HepG2 (cell line): ENCODE data around the gene ERRFI1. TPM values are rescaled to one million over a fixed set of nuclear protein-coding genes. Genes with fewer than 3 reads are reported as not detected.
"Not testable (repeated sequence)": the region's sequence is repeated elsewhere in the genome, so short reads cannot be mapped to it uniquely, and the experiment has no call there.

Experiments used
- ATAC-seq: fragments of 200-7000 bp; cut with Tn5 transposase; 3 replicates; pipeline ENCODE4 v1.9.1; 2020; ENCODE audit warnings: mild to moderate bottlenecking, moderate library complexity
- BruUV-seq: library from RNA; stranded (reverse); fragments of 400-500 nt; replicated peaks from 2 replicates; lab custom pipeline; 2021; lab: Mats Ljungman, UMichigan
- CTCF ChIA-PET: fragments of 300-600 bp; formaldehyde crosslinking; extraction: SDS; loops from one replicate; lab custom pipeline; 2021; ENCODE audit warnings: low total read pairs, inconsistent platforms, low intra/inter-chr PET ratio; lab: Yijun Ruan, JAX
- POLR2A ChIA-PET: fragments of 350-600 bp; sonication (Branson Sonifier 250); formaldehyde crosslinking; loops from one replicate; lab custom pipeline; 2020; ENCODE audit warnings: antibody characterized with exemption, inconsistent platforms; lab: Yijun Ruan, JAX
- DNase-seq: peaks from one replicate; pipeline ENCODE4 v3.0.0-alpha.2; 2015; ENCODE audit warnings: low spot score
- FAIRE-seq: peaks from 3 replicates; lab custom pipeline; 2011; peaks lifted over from hg19 to GRCh38; lab: Jason Lieb, UNC
- H2AFZ ChIP-seq: one replicate; pipeline ENCODE4 v1.6.1; 2011; ENCODE audit warnings: low read length, inconsistent platforms
- H3K27ac ChIP-seq: fragments of 300-600 bp; 3 replicates; pipeline ENCODE4 v1.8.0; 2011; ENCODE audit warnings: mixed run types, mild to moderate bottlenecking, mixed read lengths, low read length, inconsistent platforms; ENCODE audit not compliant: insufficient read depth; ENCODE audit errors: extremely low read length
- H3K27me3 ChIP-seq, 2 experiments: fragments of 200-600 bp in 1 of 2; 2 replicates in 1 of 2; 3 replicates in 1 of 2; pipeline versions ENCODE4 v1.6.0 to v1.8.0; 2011; ENCODE audit warnings: low read length in 2 of 2, mild to moderate bottlenecking in 2 of 2, moderate library complexity in 2 of 2, inconsistent platforms in 1 of 2; ENCODE audit not compliant: insufficient read depth in 2 of 2, control insufficient read depth in 1 of 2
- H3K36me3 ChIP-seq, 2 experiments: fragments of 200-600 bp in 1 of 2; replicated peaks in 1 of 2; 2 replicates in 1 of 2; 3 replicates in 1 of 2; pipeline versions ENCODE4 v1.5.1 to v1.8.0; 2011; ENCODE audit warnings: low read length in 2 of 2, inconsistent platforms in 1 of 2; ENCODE audit not compliant: insufficient read depth in 2 of 2, control insufficient read depth in 1 of 2
- H3K4me1 ChIP-seq: 2 replicates; pipeline ENCODE4 v1.5.1; 2012; ENCODE audit warnings: low read length, inconsistent platforms; ENCODE audit not compliant: insufficient read depth
- H3K4me2 ChIP-seq: 2 replicates; pipeline ENCODE4 v1.6.0; 2011; ENCODE audit warnings: low read depth, low read length, inconsistent platforms
- H3K4me3 ChIP-seq, 3 experiments: fragments of 200-600 bp in 1 of 3; sonication (generic), shearing (Covaris generic) in 1 of 3; replicated peaks in 1 of 3; 2 replicates each; pipeline ENCODE4 v1.5.1; 2011 to 2016; ENCODE audit warnings: low read length in 3 of 3, inconsistent platforms in 2 of 3, low read depth in 2 of 3, mild to moderate bottlenecking in 2 of 3, control low read depth in 1 of 3, mixed read lengths in 1 of 3; ENCODE audit not compliant: insufficient read depth in 1 of 3
- H3K79me2 ChIP-seq: one replicate; pipeline ENCODE4 v1.6.1; 2011; ENCODE audit warnings: low read length, inconsistent platforms; ENCODE audit not compliant: insufficient read depth
- H3K9ac ChIP-seq: 2 replicates; pipeline ENCODE4 v1.6.0; 2011; ENCODE audit warnings: mild to moderate bottlenecking, low read depth, low read length, inconsistent platforms; ENCODE audit not compliant: insufficient read depth
- H3K9me3 ChIP-seq: 2 replicates; pipeline ENCODE4 v1.5.1; 2012; ENCODE audit warnings: mild to moderate bottlenecking, low read length
- H4K20me1 ChIP-seq: 2 replicates; pipeline ENCODE4 v1.6.0; 2011; ENCODE audit warnings: inconsistent platforms, mild to moderate bottlenecking, low read length, moderate library complexity; ENCODE audit not compliant: insufficient read depth
- ETV5 ChIP-seq: IDR thresholded peaks from 2 replicates; pipeline ENCODE4 v1.6.1; 2018; ENCODE audit warnings: missing biosample characterization, missing genetic modification reagents, inconsistent platforms, borderline replicate concordance
- MZF1 ChIP-seq: sonication (generic); formaldehyde crosslinking; IDR thresholded peaks from 2 replicates; pipeline ENCODE4 v1.8.1; 2023; ENCODE audit warnings: mild to moderate bottlenecking, missing genetic modification reagents, borderline replicate concordance
- NFE2L1 ChIP-seq: sonication (generic); formaldehyde crosslinking; IDR thresholded peaks from 2 replicates; pipeline ENCODE4 v1.4.0; 2020; ENCODE audit warnings: missing genetic modification reagents, mild to moderate bottlenecking, borderline replicate concordance
- RBFOX2 ChIP-seq: fragments of 200-400 bp; formaldehyde crosslinking; IDR thresholded peaks from 2 replicates; pipeline ENCODE4 v1.6.1; 2017; ENCODE audit warnings: low read depth, mild to moderate bottlenecking, low read length
- TOPORS ChIP-seq: sonication (generic); formaldehyde crosslinking; IDR thresholded peaks from 2 replicates; pipeline ENCODE4 v1.8.0; 2023; ENCODE audit warnings: mild to moderate bottlenecking, missing genetic modification reagents
- ZBTB38 ChIP-seq: sonication (generic); formaldehyde crosslinking; IDR thresholded peaks from 2 replicates; pipeline ENCODE4 v1.5.1; 2020; ENCODE audit warnings: mild to moderate bottlenecking, missing genetic modification reagents
- ZNF30 ChIP-seq: sonication (generic); formaldehyde crosslinking; IDR thresholded peaks from 2 replicates; pipeline ENCODE4 v1.5.0; 2020; ENCODE audit warnings: mild to moderate bottlenecking, missing genetic modification reagents
- ZNF326 ChIP-seq: sonication (generic); formaldehyde crosslinking; IDR thresholded peaks from 2 replicates; pipeline ENCODE4 v1.4.0; 2020; ENCODE audit warnings: missing genetic modification reagents, borderline replicate concordance
- ZNF431 ChIP-seq: sonication (generic); formaldehyde crosslinking; IDR thresholded peaks from 2 replicates; pipeline ENCODE4 v1.9.0; 2022; ENCODE audit warnings: missing genetic modification reagents, low read depth, mild to moderate bottlenecking, borderline replicate concordance
- ZSCAN20 ChIP-seq: sonication (generic); formaldehyde crosslinking; IDR thresholded peaks from 2 replicates; pipeline ENCODE4 v1.4.0; 2020; ENCODE audit warnings: missing genetic modification reagents, mild to moderate bottlenecking, borderline replicate concordance
- WGBS: methylation state at CpG from one replicate; pipeline ENCODE4 v1.1.6; 2017; ENCODE audit warnings: low lambda C conversion rate; 5-methylcytosine and 5-hydroxymethylcytosine counted together
- in situ Hi-C: cut with HindIII; loops from 2 replicates; pipeline ENCODE4 v1.10.0; 2017; ENCODE audit warnings: low pct_unique_long_range_greater_than_20kb; ENCODE audit not compliant: extremely low pct_ligation_motif_present
- intact Hi-C: fragments of 100-400 bp; cut with micrococcal nuclease; formaldehyde crosslinking; loops from one replicate; pipeline ENCODE4 v1.10.0; 2022; ENCODE audit not compliant: unreplicated experiment
- polyA plus RNA-seq, 8 experiments: library from polyadenylated mRNA; depleted of rRNA in 3 of 8; stranded (reverse) in 7 of 8; unstranded in 1 of 8; fragments of >200 nt; fragmentation: Illumina TruSeq in 4 of 8; extraction: Trizol in 4 of 8; gene quantifications; 2 replicates each; pipeline versions ENCODE4 v1.2.1 to v1.2.3, GENCODE V29; 2011 to 2016; ENCODE audit warnings: low read depth in 4 of 8, missing spikeins in 1 of 8, mixed read lengths in 1 of 8; ENCODE audit not compliant: insufficient read depth in 1 of 8
- total RNA-seq, 5 experiments: library from RNA; depleted of rRNA; stranded (reverse); fragments of >200 nt; fragmentation: Illumina TruSeq; extraction: Trizol; gene quantifications; 2 replicates each; pipeline ENCODE4 v1.2.3, GENCODE V29; 2016; ENCODE audit warnings: low read depth in 1 of 5

Gene ERRFI1
- total and polyA plus RNA-seq, 2 of the 13 experiments (the other 11 are each of a cell fraction or from before 2014, with no cell fraction given), result 84.4 to 753 TPM

GRCh38 chr1:8059161-8059622 lies 33.1 kb upstream of the ERRFI1 start:
- Histone ChIP-seq H4K20me1 (no peaks in the 10 kb centered on the region), H2AFZ (no peak overlapping the region), H3K4me1 (peaks cover 20% of the 10 kb centered on the region), H3K27me3 (no peaks in the 10 kb centered on the region), H3K4me2 (no peak overlapping the region), H3K9ac (no peak overlapping the region), H3K36me3 (no peaks in the 10 kb centered on the region), H3K4me3 (no peak overlapping the region), H3K9me3 (no peaks in the 10 kb centered on the region), H3K27ac (no peak overlapping the region), H3K79me2 (no peaks in the 10 kb centered on the region)
- DNase-seq, result no peak
- intact Hi-C loops, result no loop called here
- TF ChIP-seq ZNF326 (CRISPR knock-in tag) (no peak), MZF1 (no peak), NFE2L1 (CRISPR knock-in tag) (no peak), ZSCAN20 (CRISPR knock-in tag) (no peak), TOPORS (CRISPR knock-in tag) (no peak), ETV5 (no peak), RBFOX2 (no peak), ZBTB38 (CRISPR knock-in tag) (no peak), ZNF431 (CRISPR knock-in tag) (no peak), ZNF30 (CRISPR knock-in tag) (no peak)
- CTCF ChIA-PET, result no interaction called here
- 79% methylated on average over 6 of the region's 6 CpGs for WGBS
- in situ Hi-C loops, result no loop called here
- no TSS peak for BruUV-seq
- no peak for ATAC-seq
- POLR2A ChIA-PET, result interaction anchor here (1.5 kb wide), 1 partner anchor 32 kb away, joined by 4 read pairs; no protein-coding TSS in a partner anchor
- no peak for FAIRE-seq

GRCh38 chr1:8057779-8058178 lies 31.7 kb upstream of the ERRFI1 start:
- H3K27me3 ChIP-seq, in situ Hi-C loops, ATAC-seq, H4K20me1 ChIP-seq, H2AFZ ChIP-seq, H3K79me2 ChIP-seq, H3K27ac ChIP-seq, CTCF ChIA-PET, DNase-seq, BruUV-seq, H3K4me2 ChIP-seq, H3K9ac ChIP-seq, H3K36me3 ChIP-seq, intact Hi-C loops, FAIRE-seq, H3K4me3 ChIP-seq, H3K9me3 ChIP-seq: not testable (repeated sequence)
- POLR2A ChIA-PET, result interaction anchor here (1.5 kb wide), 1 partner anchor 30 kb away, joined by 4 read pairs; no protein-coding TSS in a partner anchor
- peaks cover 23% of the 10 kb centered on the region for H3K4me1 ChIP-seq
- WGBS, result 99% methylated on average over 7 of the region's 7 CpGs
